ENCODE data around the gene PDK3.

PDK3 gene

DNA sequence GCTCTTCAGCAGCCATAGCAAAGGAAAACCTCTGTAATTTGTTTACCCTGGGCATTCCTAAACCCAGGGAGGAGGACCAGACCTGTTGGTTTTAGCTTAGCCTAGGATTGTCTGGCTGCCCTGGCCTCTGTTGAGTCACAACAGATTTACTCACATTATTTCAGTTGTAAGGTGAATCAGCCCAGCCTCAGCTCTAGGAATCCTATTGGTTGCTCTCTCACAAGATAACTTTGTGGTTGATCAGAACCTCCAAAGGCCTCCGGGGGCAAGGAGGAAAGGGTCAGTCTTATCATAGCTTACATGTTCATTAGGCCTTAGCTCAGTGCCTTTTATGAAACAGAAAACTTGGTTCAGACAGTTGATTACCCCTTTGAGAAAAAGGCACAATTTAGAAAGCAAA, 41.0 kb downstream of the PDK3 start:
- no peak for FAIRE-seq
- no peak for TF ChIP-seq CTCF (IDR thresholded peaks at IDR 0.05; ENCODE audit: insufficient read depth, missing control alignments)
- no peak for DNase-seq (ENCODE audit: insufficient read length, low spot score)

- no peak for TF ChIP-seq CTCF (IDR thresholded peaks at IDR 0.05; ENCODE audit: insufficient read depth, missing control alignments)
- FAIRE-seq, result no peak
- DNase-seq (ENCODE audit: insufficient read length, low spot score), result no peak
These were observed 43.3 kb downstream of the PDK3 start for GRCh38 chrX:24508375-24508774.

DNA sequence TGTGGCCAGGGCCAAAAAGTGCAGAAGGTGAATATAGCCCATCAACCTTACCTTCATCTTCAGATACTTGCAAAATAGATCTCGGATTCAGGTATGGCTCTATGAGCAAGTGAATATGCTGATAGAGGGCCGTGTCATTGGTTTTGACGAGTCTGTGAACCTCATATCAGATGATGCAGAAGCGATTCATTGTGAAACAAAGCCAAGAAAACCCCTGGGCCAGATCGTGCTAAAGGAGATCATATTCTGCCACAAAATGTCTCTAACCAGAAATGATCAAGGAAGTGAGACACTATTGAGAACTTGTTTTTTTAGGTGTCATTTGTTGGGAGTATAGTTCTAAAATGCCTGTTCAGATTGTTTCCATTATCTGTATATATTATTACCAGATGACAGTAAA, 48.3 kb downstream of the PDK3 start:
- DNase-seq (ENCODE audit: insufficient read length, low spot score) (no peak), FAIRE-seq (no peak)
- TF ChIP-seq CTCF (IDR thresholded peaks at IDR 0.05; ENCODE audit: insufficient read depth, missing control alignments), result no peak

- FAIRE-seq (peak; percentile 88), DNase-seq (ENCODE audit: insufficient read length, low spot score) (no peak)
- peak; percentile 63 for TF ChIP-seq CTCF (IDR thresholded peaks at IDR 0.05; ENCODE audit: insufficient read depth, missing control alignments)
These were observed 50.4 kb downstream of the PDK3 start for GRCh38 chrX:24515447-24515846.

DNA sequence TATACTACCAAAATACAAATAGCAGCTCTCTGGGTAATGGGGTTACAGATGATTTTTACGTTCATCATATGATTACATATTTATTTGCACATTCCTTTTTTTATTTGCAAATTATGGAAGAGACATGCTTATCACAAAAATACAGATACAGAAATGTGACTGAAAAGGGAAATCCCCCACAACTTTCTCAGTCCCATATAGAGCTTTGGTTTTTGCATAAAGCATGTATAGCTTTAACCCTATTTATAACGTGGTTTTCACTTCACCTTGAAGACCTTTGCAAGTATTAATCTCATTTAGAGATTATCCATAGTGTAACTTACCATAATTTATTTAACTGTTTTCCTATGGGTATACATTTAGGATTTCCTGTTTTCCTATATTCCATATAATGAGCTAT, 55.4 kb downstream of the PDK3 start:
- no peak for DNase-seq (ENCODE audit: insufficient read length, low spot score)
- FAIRE-seq, result no peak

GRCh38 chrX:24525455-24525854, 60.4 kb downstream of the PDK3 start:
- no peak for TF ChIP-seq CTCF (IDR thresholded peaks at IDR 0.05; ENCODE audit: insufficient read depth, missing control alignments)
- DNase-seq (ENCODE audit: insufficient read length, low spot score) (no peak), FAIRE-seq (no peak)

More for the DNA sequence above, 55.4 kb downstream of the PDK3 start:
- TF ChIP-seq CTCF (IDR thresholded peaks at IDR 0.05; ENCODE audit: insufficient read depth, missing control alignments), result no peak

DNA sequence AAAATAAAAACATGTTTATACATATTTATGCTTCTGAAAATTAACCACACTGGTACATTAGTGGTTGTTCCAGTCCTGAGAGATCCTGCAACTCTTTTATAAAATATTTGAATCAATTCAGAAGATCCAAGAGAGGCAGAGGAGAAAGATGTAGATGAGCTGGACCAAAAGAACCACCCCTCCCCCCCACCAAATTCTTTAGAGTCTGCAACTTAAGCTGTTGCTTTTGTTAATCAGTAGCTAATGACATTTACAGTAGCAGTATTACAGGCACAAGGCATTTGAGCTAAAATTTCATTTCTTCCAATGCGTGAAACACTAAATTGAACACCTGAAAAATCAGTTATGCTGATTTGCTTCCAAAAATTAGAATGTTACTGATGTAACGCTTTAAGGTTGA, 61.5 kb downstream of the PDK3 start:
- DNase-seq (ENCODE audit: insufficient read length, low spot score), result no peak
- no peak for FAIRE-seq
- TF ChIP-seq CTCF (IDR thresholded peaks at IDR 0.05; ENCODE audit: insufficient read depth, missing control alignments), result no peak
